Muscle of leg (tissue), 11 donors: ENCODE measurements around the gene KLHDC7A. TPM values are rescaled to one million over a fixed set of nuclear protein-coding genes. Genes with fewer than 3 reads are reported as not detected.

Experiments
- DNase-seq: peaks from one replicate; pipeline ENCODE4 v3.0.0; 2013
- H3K27ac ChIP-seq: one replicate; pipeline ENCODE4 v1.5.1; 2013; ENCODE audit warnings: mild to moderate bottlenecking, low read length, control low read depth
- H3K27me3 ChIP-seq: one replicate; pipeline ENCODE4 v1.6.1; 2013; ENCODE audit warnings: low read length; ENCODE audit not compliant: control insufficient read depth, insufficient read depth
- H3K36me3 ChIP-seq: one replicate; pipeline ENCODE4 v1.6.1; 2013; ENCODE audit warnings: low read length; ENCODE audit not compliant: control insufficient read depth, insufficient read depth
- H3K4me1 ChIP-seq: one replicate; pipeline ENCODE4 v1.6.1; 2013; ENCODE audit warnings: low read length; ENCODE audit not compliant: control insufficient read depth, insufficient read depth
- H3K4me3 ChIP-seq: one replicate; pipeline ENCODE4 v1.5.1; 2013; ENCODE audit warnings: low read length, control low read depth
- H3K9me3 ChIP-seq: replicated peaks from 2 replicates; pipeline ENCODE4 v1.6.1; 2013; ENCODE audit warnings: low read depth, low read length; ENCODE audit not compliant: control insufficient read depth
- WGBS: methylation state at CpG from one replicate; pipeline ENCODE4 v1.1.5; 2013; ENCODE audit warnings: missing lambda C conversion rate; ENCODE audit not compliant: insufficient coverage; 5-methylcytosine and 5-hydroxymethylcytosine counted together
- polyA plus RNA-seq, 8 donors: library from polyadenylated mRNA; unstranded; fragments of 120-200 nt; gene quantifications; one replicate each; pipeline versions ENCODE4 v1.2.1 to v1.2.3, GENCODE V29; 2013; ENCODE audit warnings: inconsistent platforms in 1 of 8, low replicate concordance in 1 of 8; ENCODE audit not compliant: insufficient read length in 8 of 8, insufficient read depth in 1 of 8
- total RNA-seq: library from RNA; stranded (reverse); fragments of 120-200 nt; gene quantifications from one replicate; pipeline ENCODE4 v1.2.4, GENCODE V29; 2013

Gene KLHDC7A
- total and polyA plus RNA-seq, 9 donors, result 0.03 to 0.25 (median 0.04) TPM; not detected in 5

DNA sequence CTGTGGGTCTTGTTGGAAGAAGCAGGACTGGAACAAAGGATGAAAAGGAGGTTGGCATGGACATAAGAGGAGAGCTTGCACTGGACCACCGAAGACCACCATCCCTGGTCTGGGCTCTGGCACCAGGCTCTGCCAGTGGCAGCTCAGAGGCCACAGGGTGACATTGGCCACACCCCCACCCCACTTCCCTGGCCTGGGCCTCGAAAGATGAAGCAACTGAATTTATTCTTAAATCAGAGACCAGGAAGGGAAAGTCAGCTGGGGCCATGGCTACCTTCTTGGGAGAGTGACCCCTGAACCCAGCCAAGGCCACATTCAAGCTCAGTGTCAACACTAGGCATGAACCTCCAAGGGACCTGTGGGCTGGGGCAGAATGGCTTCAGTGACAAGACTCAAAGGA lies 4.0 kb downstream of the KLHDC7A start:
- H3K27ac ChIP-seq, result no peak overlapping the region
- H3K27me3 ChIP-seq, result peaks cover 8% of the 10 kb centered on the region
- H3K9me3 ChIP-seq, result no peaks in the 10 kb centered on the region
- no peak overlapping the region for H3K4me3 ChIP-seq
- H3K4me1 ChIP-seq, result peaks cover 18% of the 10 kb centered on the region
- H3K36me3 ChIP-seq, result no peaks in the 10 kb centered on the region
- 92% methylated on average over 2 of the region's 2 CpGs for WGBS
- DNase-seq, result no peak

GRCh38 chr1:18485227-18485626 lies 4.5 kb downstream of the KLHDC7A start:
- Histone ChIP-seq H3K27ac (no peak overlapping the region), H3K36me3 (no peaks in the 10 kb centered on the region), H3K4me3 (no peak overlapping the region), H3K27me3 (peaks cover 6% of the 10 kb centered on the region), H3K9me3 (no peaks in the 10 kb centered on the region), H3K4me1 (peaks cover 18% of the 10 kb centered on the region)
- no peak for DNase-seq
- no CpG with 5 or more reads among the region's 4 CpGs for WGBS

DNA sequence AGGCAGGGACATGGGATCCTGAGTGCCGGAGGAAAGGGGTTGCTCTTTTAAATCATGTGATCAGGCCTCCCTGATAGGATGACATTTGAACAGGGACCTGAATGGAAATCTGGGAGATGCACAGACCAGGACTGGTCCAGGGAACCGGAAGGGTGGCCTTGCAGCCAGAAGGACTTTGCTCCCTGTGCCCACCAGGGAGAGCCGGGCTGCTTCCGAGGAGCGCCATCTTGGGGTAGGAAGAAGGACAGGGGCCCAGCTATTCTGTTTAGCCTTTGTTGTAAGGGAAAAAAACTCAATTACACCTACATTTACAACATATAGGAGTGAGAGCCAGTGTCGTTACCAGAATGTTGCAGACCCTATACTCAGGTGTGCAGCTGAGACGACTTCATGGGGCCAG lies 5.5 kb downstream of the KLHDC7A start:
- WGBS, result 15% methylated on average over 3 of the region's 7 CpGs
- no peak for DNase-seq
- H3K4me3 ChIP-seq, result no peak overlapping the region
- peaks cover 9% of the 10 kb centered on the region for H3K4me1 ChIP-seq
- peaks cover 8% of the 10 kb centered on the region for H3K27me3 ChIP-seq
- H3K9me3 ChIP-seq, result no peaks in the 10 kb centered on the region
- H3K27ac ChIP-seq, result no peak overlapping the region
- no peaks in the 10 kb centered on the region for H3K36me3 ChIP-seq

GRCh38 chr1:18489417-18490143 lies 8.8 kb downstream of the KLHDC7A start:
- no peak for DNase-seq
- no peaks in the 10 kb centered on the region for H3K36me3 ChIP-seq
- no peak overlapping the region for H3K27ac ChIP-seq
- no peak overlapping the region for H3K4me3 ChIP-seq
- no peaks in the 10 kb centered on the region for H3K4me1 ChIP-seq
- H3K9me3 ChIP-seq, result no peaks in the 10 kb centered on the region
- 80% methylated on average over 1 of the region's 2 CpGs for WGBS
- peaks cover 6% of the 10 kb centered on the region for H3K27me3 ChIP-seq

GRCh38 chr1:18491168-18491567 lies 10.4 kb downstream of the KLHDC7A start:
- H3K27ac ChIP-seq, result no peak overlapping the region
- WGBS, result no CpG with 5 or more reads among the region's 3 CpGs
- H3K36me3 ChIP-seq, result no peaks in the 10 kb centered on the region
- no peaks in the 10 kb centered on the region for H3K4me1 ChIP-seq
- H3K4me3 ChIP-seq, result no peak overlapping the region
- H3K27me3 ChIP-seq, result peaks cover 6% of the 10 kb centered on the region
- no peaks in the 10 kb centered on the region for H3K9me3 ChIP-seq
- no peak for DNase-seq

- no peak overlapping the region for H3K27ac ChIP-seq
- no peaks in the 10 kb centered on the region for H3K4me1 ChIP-seq
- H3K36me3 ChIP-seq, result no peaks in the 10 kb centered on the region
- H3K27me3 ChIP-seq, result peaks cover 4% of the 10 kb centered on the region
- DNase-seq, result no peak
- 85% methylated on average over 2 of the region's 3 CpGs for WGBS
- H3K9me3 ChIP-seq, result no peaks in the 10 kb centered on the region
- H3K4me3 ChIP-seq, result no peak overlapping the region
Observed at GRCh38 chr1:18494304-18494703, 13.6 kb downstream of the KLHDC7A start.

- H3K27ac ChIP-seq, result no peak overlapping the region
- H3K4me3 ChIP-seq, result no peak overlapping the region
Observed at GRCh38 chr1:18495635-18496034, 14.9 kb downstream of the KLHDC7A start.

GRCh38 chr1:18496056-18496455 lies 15.3 kb downstream of the KLHDC7A start:
- H3K9me3 ChIP-seq, result no peaks in the 10 kb centered on the region
- no CpG with 5 or more reads among the region's 1 CpG for WGBS
- H3K36me3 ChIP-seq, result no peaks in the 10 kb centered on the region
- no peak overlapping the region for H3K27ac ChIP-seq
- no peaks in the 10 kb centered on the region for H3K4me1 ChIP-seq
- no peak overlapping the region for H3K4me3 ChIP-seq
- H3K27me3 ChIP-seq, result peaks cover 2% of the 10 kb centered on the region
- DNase-seq, result no peak

More at GRCh38 chr1:18495635-18496034, 14.9 kb downstream of the KLHDC7A start:
- 68% methylated on average over 3 of the region's 5 CpGs for WGBS
- Histone ChIP-seq H3K27me3 (peaks cover 2% of the 10 kb centered on the region), H3K9me3 (no peaks in the 10 kb centered on the region), H3K4me1 (no peaks in the 10 kb centered on the region), H3K36me3 (no peaks in the 10 kb centered on the region)
- DNase-seq, result no peak

DNA sequence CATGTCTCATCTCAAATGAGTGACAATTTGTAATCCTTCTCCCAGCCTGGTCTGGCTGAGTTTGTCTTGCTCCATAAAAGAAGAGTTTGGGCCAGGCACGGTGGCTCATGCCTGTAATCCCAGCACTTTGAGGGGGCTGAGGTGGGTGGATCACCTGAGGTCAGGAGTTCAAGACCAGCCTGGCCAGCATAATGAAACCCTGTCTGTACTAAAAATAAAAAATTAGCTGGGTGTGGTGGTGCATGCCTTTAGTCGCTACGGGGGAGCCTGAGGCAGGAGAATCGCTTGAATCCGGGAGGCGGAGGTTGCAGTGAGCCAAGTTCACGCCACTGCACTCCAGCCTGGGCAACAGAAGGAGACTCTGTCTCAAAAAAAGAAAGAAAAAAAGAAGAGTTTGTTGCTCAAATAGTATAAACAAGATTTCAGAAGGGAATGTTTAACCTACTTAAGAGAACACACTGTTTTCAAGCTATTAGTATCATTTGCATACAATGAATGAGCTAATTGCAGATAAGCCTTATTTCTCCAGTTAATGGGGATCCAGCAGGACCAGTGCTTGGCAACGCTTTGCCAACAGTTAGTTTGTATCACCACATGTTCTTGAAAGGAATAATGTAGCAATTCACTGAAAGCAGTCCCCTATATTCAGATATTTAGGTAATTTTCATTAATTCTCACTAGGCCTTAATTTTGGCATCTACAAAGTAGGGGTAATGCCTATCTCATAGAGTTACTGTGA lies 15.9 kb downstream of the KLHDC7A start:
- WGBS, result 83% methylated on average over 5 of the region's 8 CpGs
- Histone ChIP-seq H3K27me3 (peaks cover 2% of the 10 kb centered on the region), H3K9me3 (no peaks in the 10 kb centered on the region), H3K27ac (no peak overlapping the region), H3K4me1 (no peaks in the 10 kb centered on the region), H3K36me3 (no peaks in the 10 kb centered on the region), H3K4me3 (no peak overlapping the region)
- no peak for DNase-seq

GRCh38 chr1:18501833-18502232 lies 21.1 kb downstream of the KLHDC7A start:
- 91% methylated on average over 3 of the region's 4 CpGs for WGBS
- Histone ChIP-seq H3K4me3 (no peak overlapping the region), H3K27me3 (no peaks in the 10 kb centered on the region), H3K4me1 (no peaks in the 10 kb centered on the region), H3K36me3 (no peaks in the 10 kb centered on the region), H3K27ac (no peak overlapping the region), H3K9me3 (no peaks in the 10 kb centered on the region)
- DNase-seq, result no peak
